ENCODE measurements around the gene TADA2A.

- no peak for TF ChIP-seq MZF1 (tag by site-specific recombination; IDR thresholded peaks at IDR 0.05; ENCODE audit: borderline replicate concordance)
- TF ChIP-seq ZNF426 (tag by site-specific recombination; IDR thresholded peaks at IDR 0.05): no peak
- TF ChIP-seq CTCF (tag by site-specific recombination; IDR thresholded peaks at IDR 0.05): no peak
- TF ChIP-seq TCF7L2 (IDR thresholded peaks at IDR 0.05; ENCODE audit: borderline replicate concordance, low read depth, low read length): no peak
- no peak for TF ChIP-seq KLF1 (tag by site-specific recombination; IDR thresholded peaks at IDR 0.05)
Observed at GRCh38 chr17:37480427-37480826, 73.7 kb downstream of the TADA2A start.

Data from HEK293 (cell line).